HEK293 (cell line): ENCODE measurements around the gene PRSS50.

Experiments used
- CTCF ChIA-PET: fragments of 350-600 bp; formaldehyde crosslinking; extraction: SDS; loops from one replicate; lab custom pipeline; 2021; ENCODE audit warnings: antibody characterized with exemption; lab: Yijun Ruan, JAX
- POLR2A ChIA-PET: fragments of 300-600 bp; formaldehyde crosslinking; extraction: SDS; loops from one replicate; lab custom pipeline; 2020; ENCODE audit warnings: antibody characterized with exemption, inconsistent platforms; lab: Yijun Ruan, JAX
- H3K27ac ChIP-seq: fragments of 200-500 bp; sonication (Bioruptor generic); 2 replicates; pipeline ENCODE4 v1.5.1; 2014; ENCODE audit warnings: low read depth, low read length, control low read depth, inconsistent platforms; ENCODE audit errors: extremely low read depth
- H3K36me3 ChIP-seq, 2 experiments: fragments of 200-500 bp in 1 of 2; sonication (Bioruptor generic) in 1 of 2; 1 replicate in 1 of 2; 2 replicates in 1 of 2; pipeline ENCODE4 v1.5.1; 2014 to 2017; ENCODE audit warnings: inconsistent platforms in 2 of 2, low read length in 2 of 2; ENCODE audit not compliant: control insufficient read depth in 2 of 2, insufficient read depth in 1 of 2
- H3K4me1 ChIP-seq: fragments of 200-500 bp; sonication (Bioruptor generic); 2 replicates; pipeline ENCODE4 v1.5.1; 2014; ENCODE audit warnings: mild to moderate bottlenecking, low read length, inconsistent platforms; ENCODE audit not compliant: control insufficient read depth, insufficient read depth
- H3K4me3 ChIP-seq: 2 replicates; pipeline ENCODE4 v1.5.1; 2011; ENCODE audit warnings: low read depth, mild to moderate bottlenecking, control low read depth, low read length, moderate library complexity
- H3K9me3 ChIP-seq: fragments of 200-500 bp; sonication (Bioruptor generic); 2 replicates; pipeline ENCODE4 v1.5.1; 2014; ENCODE audit warnings: low read depth, low read length, inconsistent platforms; ENCODE audit not compliant: control insufficient read depth, insufficient read depth
- ATF2 ChIP-seq: fragments of 450-650 bp; formaldehyde crosslinking; IDR thresholded peaks from 2 replicates; pipeline ENCODE4 v1.5.1; 2016; ENCODE audit warnings: missing biosample characterization, missing genetic modification characterization, low read depth
- BCL6B ChIP-seq: fragments of 450-650 bp; formaldehyde crosslinking; IDR thresholded peaks from 2 replicates; pipeline ENCODE4 v1.5.1; 2017; ENCODE audit warnings: missing biosample characterization, missing genetic modification characterization
- IKZF3 ChIP-seq: fragments of 450-650 bp; IDR thresholded peaks from 2 replicates; pipeline ENCODE4 v1.5.0; 2018; ENCODE audit warnings: missing biosample characterization, mild to moderate bottlenecking, missing genetic modification characterization, moderate library complexity
- KLF7 ChIP-seq: fragments of 450-650 bp; formaldehyde crosslinking; IDR thresholded peaks from 2 replicates; pipeline ENCODE4 v1.5.1; 2016; ENCODE audit warnings: missing biosample characterization, missing genetic modification characterization, borderline replicate concordance
- SCRT2 ChIP-seq: fragments of 450-650 bp; formaldehyde crosslinking; IDR thresholded peaks from 2 replicates; pipeline ENCODE4 v1.5.1; 2016; ENCODE audit warnings: missing biosample characterization, missing genetic modification characterization
- ZBTB1 ChIP-seq: fragments of 450-650 bp; formaldehyde crosslinking; IDR thresholded peaks from 2 replicates; pipeline ENCODE4 v1.5.1; 2016; ENCODE audit warnings: missing biosample characterization, missing genetic modification characterization
- ZBTB7A ChIP-seq: fragments of 450-650 bp; formaldehyde crosslinking; IDR thresholded peaks from 2 replicates; pipeline ENCODE4 v1.5.1; 2016; ENCODE audit warnings: low read depth, missing biosample characterization, missing genetic modification characterization
- ZBTB8A ChIP-seq: fragments of 450-650 bp; formaldehyde crosslinking; IDR thresholded peaks from 2 replicates; pipeline ENCODE4 v1.5.1; 2016; ENCODE audit warnings: missing biosample characterization, missing genetic modification characterization
- ZNF133 ChIP-seq: fragments of 450-650 bp; formaldehyde crosslinking; IDR thresholded peaks from 2 replicates; pipeline ENCODE4 v1.5.1; 2016; ENCODE audit warnings: missing biosample characterization, missing genetic modification characterization
- ZNF148 ChIP-seq: fragments of 450-650 bp; formaldehyde crosslinking; IDR thresholded peaks from 2 replicates; pipeline ENCODE4 v1.5.0; 2017; ENCODE audit warnings: missing biosample characterization, missing genetic modification characterization, borderline replicate concordance
- ZNF366 ChIP-seq: fragments of 450-650 bp; formaldehyde crosslinking; conservative IDR thresholded peaks from 2 replicates; pipeline ENCODE4 v1.5.1; 2016; ENCODE audit warnings: missing biosample characterization, missing genetic modification characterization
- ZNF398 ChIP-seq: fragments of 450-650 bp; formaldehyde crosslinking; IDR thresholded peaks from 2 replicates; pipeline ENCODE4 v1.5.1; 2017; ENCODE audit warnings: missing biosample characterization, missing genetic modification characterization
- ZNF513 ChIP-seq: fragments of 450-650 bp; IDR thresholded peaks from 2 replicates; pipeline ENCODE4 v1.5.1; 2018; ENCODE audit warnings: missing biosample characterization, missing genetic modification characterization
- ZNF549 ChIP-seq: fragments of 450-650 bp; IDR thresholded peaks from 2 replicates; pipeline ENCODE4 v1.5.1; 2018; ENCODE audit warnings: missing biosample characterization, missing genetic modification characterization, mild to moderate bottlenecking, inconsistent platforms, moderate library complexity
- ZNF571 ChIP-seq: fragments of 450-650 bp; formaldehyde crosslinking; IDR thresholded peaks from 2 replicates; pipeline ENCODE4 v1.5.0; 2017; ENCODE audit warnings: missing biosample characterization, missing genetic modification characterization
- ZNF677 ChIP-seq: fragments of 450-650 bp; IDR thresholded peaks from 2 replicates; pipeline ENCODE4 v1.5.0; 2018; ENCODE audit warnings: missing biosample characterization, mild to moderate bottlenecking, missing genetic modification characterization, moderate library complexity
- ZNF777 ChIP-seq: fragments of 450-650 bp; formaldehyde crosslinking; IDR thresholded peaks from 2 replicates; pipeline ENCODE4 v1.5.1; 2017; ENCODE audit warnings: missing biosample characterization, missing genetic modification characterization, borderline replicate concordance
- ZNF791 ChIP-seq: fragments of 450-650 bp; formaldehyde crosslinking; IDR thresholded peaks from 2 replicates; pipeline ENCODE4 v1.5.1; 2016; ENCODE audit warnings: missing biosample characterization, missing genetic modification characterization
- ZSCAN23 ChIP-seq: fragments of 450-650 bp; formaldehyde crosslinking; IDR thresholded peaks from 2 replicates; pipeline ENCODE4 v1.5.1; 2016; ENCODE audit warnings: missing biosample characterization, missing genetic modification characterization
- ZSCAN30 ChIP-seq: fragments of 450-650 bp; IDR thresholded peaks from 2 replicates; pipeline ENCODE4 v1.5.1; 2018; ENCODE audit warnings: missing biosample characterization, mild to moderate bottlenecking, missing genetic modification characterization, moderate library complexity

PRSS50 gene

GRCh38 chr3:46669191-46669999 is 48.3 kb downstream of the PRSS50 start:
- Histone ChIP-seq H3K9me3 (no peaks in the 10 kb centered on the region), H3K4me3 (no peak overlapping the region), H3K36me3 (no peaks in the 10 kb centered on the region), H3K4me1 (no peaks in the 10 kb centered on the region), H3K27ac (no peak overlapping the region)
- ChIA-PET CTCF (no interaction called here), POLR2A (no interaction called here)
- TF ChIP-seq ZNF677 (no peak), KLF7 (tag by site-specific recombination) (no peak), ATF2 (tag by site-specific recombination) (no peak), ZSCAN23 (no peak), BCL6B (tag by site-specific recombination) (no peak), ZSCAN30 (no peak), ZNF366 (tag by site-specific recombination) (no peak), ZNF133 (tag by site-specific recombination) (no peak), ZNF513 (no peak), IKZF3 (tag by site-specific recombination) (no peak), ZBTB8A (tag by site-specific recombination) (no peak), ZNF148 (tag by site-specific recombination) (no peak), ZNF571 (tag by site-specific recombination) (no peak), ZNF777 (tag by site-specific recombination) (no peak), ZNF549 (tag by site-specific recombination) (no peak), ZNF791 (tag by site-specific recombination) (no peak), ZBTB1 (no peak), SCRT2 (tag by site-specific recombination) (no peak), ZNF398 (no peak), ZBTB7A (tag by site-specific recombination) (no peak)
